Measurements from ENCODE around the gene KAZN.

- TF ChIP-seq CEBPB (IDR thresholded peaks at IDR 0.05) (no peak), ZBTB7A (IDR thresholded peaks at IDR 0.05; ENCODE audit: low read depth) (no peak), MAX (IDR thresholded peaks at IDR 0.05) (no peak), REST (IDR thresholded peaks at IDR 0.05; ENCODE audit: low read depth) (no peak), CREB1 (IDR thresholded peaks at IDR 0.05; ENCODE audit: low read depth) (no peak), FOXM1 (IDR thresholded peaks at IDR 0.05; ENCODE audit: borderline replicate concordance, low read depth) (no peak), EGR1 (IDR thresholded peaks at IDR 0.05) (no peak), USF1 (IDR thresholded peaks at IDR 0.05) (no peak)
Measured at GRCh38 chr1:14897547-14897946, 299.1 kb downstream of the KAZN start.
